Immature natural killer cell (primary cell): ENCODE measurements around the gene PCNP. TPM values are rescaled to one million over a fixed set of nuclear protein-coding genes. Genes with fewer than 3 reads are reported as not detected.
A peak's percentile ranks its signal among the peaks of the same experiment; 100 is the strongest.
"Not testable (repeated sequence)": the region's sequence is repeated elsewhere in the genome, so short reads cannot be mapped to it uniquely, and the experiment has no call there.

Experiments
- DNase-seq, 3 donors: peaks; one replicate each; pipeline ENCODE4 v3.0.0; 2022; ENCODE audit warnings: mixed read lengths in 1 of 3
- H3K27ac Mint-ChIP-seq, 6 donors: one replicate each; pipeline ENCODE4 v1.8.0; 2020; ENCODE audit warnings: mixed read lengths in 6 of 6, mild to moderate bottlenecking in 5 of 6, inconsistent platforms in 4 of 6, moderate library complexity in 3 of 6
- H3K27me3 Mint-ChIP-seq, 3 donors: one replicate each; pipeline ENCODE4 v1.8.0; 2020 to 2021; ENCODE audit warnings: low read depth in 3 of 3, mild to moderate bottlenecking in 3 of 3, mixed read lengths in 3 of 3, moderate library complexity in 3 of 3, inconsistent platforms in 1 of 3
- H3K36me3 Mint-ChIP-seq, 3 donors: one replicate each; pipeline ENCODE4 v1.8.0; 2020; ENCODE audit warnings: mixed read lengths in 3 of 3, inconsistent platforms in 2 of 3, mild to moderate bottlenecking in 2 of 3
- H3K4me1 Mint-ChIP-seq, 2 donors: one replicate each; pipeline ENCODE4 v1.8.0; 2020; ENCODE audit warnings: inconsistent platforms in 2 of 2, mild to moderate bottlenecking in 2 of 2, mixed read lengths in 2 of 2, moderate library complexity in 1 of 2
- H3K4me3 Mint-ChIP-seq, 5 donors: one replicate each; pipeline ENCODE4 v1.8.0; 2020; ENCODE audit warnings: mild to moderate bottlenecking in 5 of 5, mixed read lengths in 5 of 5, inconsistent platforms in 3 of 5, moderate library complexity in 3 of 5
- H3K9me3 Mint-ChIP-seq, 6 donors: one replicate each; pipeline ENCODE4 v1.8.0; 2020; ENCODE audit warnings: mild to moderate bottlenecking in 6 of 6, mixed read lengths in 6 of 6, inconsistent platforms in 4 of 6, moderate library complexity in 3 of 6
- polyA plus RNA-seq, 3 donors: library from polyadenylated mRNA; unstranded; fragments of 300-500 nt; fragmentation: Illumina TruSeq; gene quantifications; one replicate each; pipeline ENCODE4 v1.2.3, GENCODE V29; 2021

The PCNP gene
- polyA plus RNA-seq, 3 donors from 2014 or later: 113 to 167 (median 123) TPM

DNA sequence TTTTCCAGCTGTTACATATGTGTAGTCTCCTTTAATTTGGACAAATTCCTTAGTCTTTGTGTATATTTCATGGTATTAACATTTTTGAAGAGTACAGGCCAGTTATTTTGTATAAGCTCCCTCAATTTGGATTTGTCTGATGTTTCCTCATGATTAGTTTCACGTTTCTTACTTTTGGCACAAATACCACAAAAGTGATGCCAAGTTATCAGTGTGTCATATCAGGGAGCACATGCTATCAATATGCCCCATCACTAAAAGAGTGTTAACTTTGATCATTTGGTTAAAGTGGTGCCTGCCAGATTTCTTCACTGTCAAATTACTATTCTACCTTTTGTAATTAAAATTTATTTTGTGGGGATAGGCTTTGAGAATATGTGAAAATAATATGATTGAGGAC, 14.6 kb downstream of the PCNP start:
- Mint-ChIP-seq H3K27ac (peak overlapping the region in 2 of 6 donors; percentile 13 to 40), H3K36me3 (peaks cover 0 to 22% (median 9%) of the 10 kb centered on the region in 3 donors), H3K4me3 (no peak overlapping the region), H3K9me3 (no peaks in the 10 kb centered on the region), H3K4me1 (peaks cover 9 to 50% of the 10 kb centered on the region in 2 donors), H3K27me3 (no peaks in the 10 kb centered on the region)
- no peak for DNase-seq

DNA sequence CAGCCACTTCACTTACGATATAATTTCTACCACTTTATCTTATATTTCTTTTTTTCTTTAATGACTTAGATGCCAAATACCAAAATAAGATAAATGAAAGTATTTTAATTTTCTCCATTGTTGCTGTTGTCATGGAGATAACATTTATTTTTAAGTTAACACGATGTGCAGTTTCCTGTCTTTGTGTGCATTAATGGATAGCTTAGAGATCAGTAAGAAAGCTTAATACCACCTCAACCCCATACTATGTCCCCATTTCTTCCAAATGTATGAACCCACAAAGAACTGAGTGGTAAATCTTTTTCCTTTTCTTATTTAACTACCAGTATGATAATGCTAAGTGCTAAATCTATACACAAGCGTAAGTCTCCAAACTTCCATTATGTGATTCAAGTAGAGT, 17.1 kb downstream of the PCNP start:
- Mint-ChIP-seq H3K9me3 (no peaks in the 10 kb centered on the region), H3K4me3 (no peak overlapping the region), H3K4me1 (peaks cover 6 to 40% of the 10 kb centered on the region in 2 donors), H3K27me3 (no peaks in the 10 kb centered on the region), H3K27ac (peak overlapping the region in 5 of 6 donors; percentile 5 to 77 (median 55)), H3K36me3 (peaks cover 0 to 22% (median 12%) of the 10 kb centered on the region in 3 donors)
- DNase-seq: no peak

DNA sequence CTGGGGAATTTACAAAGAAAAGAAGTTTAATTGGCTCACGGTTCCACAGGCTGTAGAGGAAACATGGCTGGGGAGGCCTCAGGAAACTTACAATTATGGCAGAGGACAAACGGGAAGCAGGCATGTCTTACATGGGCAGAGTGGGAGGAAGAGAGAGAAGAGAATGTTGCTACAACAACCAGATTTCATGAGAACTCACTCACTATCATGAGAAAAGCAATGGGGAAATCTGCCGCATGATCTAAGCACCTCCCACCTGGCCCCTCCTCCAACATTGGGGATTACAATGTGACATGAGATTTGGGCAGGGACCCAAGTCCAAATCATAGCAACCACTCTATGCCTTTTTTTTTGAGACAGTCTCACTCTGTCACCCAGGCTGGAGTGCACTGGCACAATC, 28.8 kb downstream of the PCNP start:
- H3K27me3 Mint-ChIP-seq: peaks cover 0 to 1% (median 0%) of the 10 kb centered on the region in 3 donors
- no peak for DNase-seq

DNA sequence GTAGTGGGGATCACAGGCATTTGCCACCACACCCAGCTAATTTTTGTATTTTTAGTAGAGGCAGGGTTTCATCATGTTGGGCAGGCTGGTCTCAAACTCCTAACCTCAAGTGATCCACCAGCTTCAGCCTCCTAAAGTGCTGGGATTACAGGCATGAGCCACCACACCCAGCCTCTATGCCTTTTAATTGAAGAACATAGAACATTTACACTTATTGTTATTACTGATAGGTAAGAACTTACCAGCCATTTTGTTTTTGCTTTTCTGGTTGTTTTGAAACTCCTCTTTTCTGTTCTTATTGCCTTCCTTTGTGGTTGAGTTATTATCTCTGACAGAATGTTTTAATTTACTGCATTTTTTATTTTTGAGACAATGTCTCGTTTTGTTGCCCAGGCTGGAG, 29.2 kb downstream of the PCNP start:
- H3K4me1 Mint-ChIP-seq: no peaks in the 10 kb centered on the region
- no peak for DNase-seq
- H3K27me3 Mint-ChIP-seq: peaks cover 0 to 1% (median 0%) of the 10 kb centered on the region in 3 donors
- no peak overlapping the region for H3K27ac Mint-ChIP-seq
- peaks cover 0 to 3% (median 0%) of the 10 kb centered on the region in 3 donors for H3K36me3 Mint-ChIP-seq
- H3K4me3 Mint-ChIP-seq: no peak overlapping the region
- H3K9me3 Mint-ChIP-seq: no peaks in the 10 kb centered on the region

More for the DNA sequence above, 28.8 kb downstream of the PCNP start:
- H3K36me3 Mint-ChIP-seq: peaks cover 0 to 3% (median 0%) of the 10 kb centered on the region in 3 donors
- no peak overlapping the region for H3K27ac Mint-ChIP-seq
- H3K4me1 Mint-ChIP-seq: no peaks in the 10 kb centered on the region
- H3K9me3 Mint-ChIP-seq: no peaks in the 10 kb centered on the region
- no peak overlapping the region for H3K4me3 Mint-ChIP-seq

DNA sequence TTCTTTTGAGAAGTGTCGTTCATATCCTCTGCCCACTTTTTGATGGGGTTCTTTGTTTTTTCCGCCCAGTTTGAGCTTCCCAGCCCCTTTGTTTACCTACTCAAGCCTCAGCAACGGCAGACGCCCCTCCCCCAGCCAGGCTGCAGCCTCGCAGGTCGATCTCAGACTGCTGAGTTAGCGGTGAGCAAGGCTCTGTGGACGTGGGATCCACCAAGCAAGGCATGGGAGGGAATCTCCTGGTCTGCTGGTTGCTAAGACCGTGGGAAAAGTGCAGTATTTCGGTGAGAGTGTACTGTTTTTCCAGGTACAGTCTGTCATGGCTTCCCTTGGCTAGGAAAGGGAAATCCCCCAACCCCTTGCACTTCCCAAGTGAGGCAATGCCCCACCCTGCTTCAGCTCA, 31.4 kb downstream of the PCNP start:
- not testable (repeated sequence) for H3K27me3 Mint-ChIP-seq, H3K4me1 Mint-ChIP-seq, DNase-seq, H3K4me3 Mint-ChIP-seq, H3K36me3 Mint-ChIP-seq, H3K9me3 Mint-ChIP-seq, H3K27ac Mint-ChIP-seq

DNA sequence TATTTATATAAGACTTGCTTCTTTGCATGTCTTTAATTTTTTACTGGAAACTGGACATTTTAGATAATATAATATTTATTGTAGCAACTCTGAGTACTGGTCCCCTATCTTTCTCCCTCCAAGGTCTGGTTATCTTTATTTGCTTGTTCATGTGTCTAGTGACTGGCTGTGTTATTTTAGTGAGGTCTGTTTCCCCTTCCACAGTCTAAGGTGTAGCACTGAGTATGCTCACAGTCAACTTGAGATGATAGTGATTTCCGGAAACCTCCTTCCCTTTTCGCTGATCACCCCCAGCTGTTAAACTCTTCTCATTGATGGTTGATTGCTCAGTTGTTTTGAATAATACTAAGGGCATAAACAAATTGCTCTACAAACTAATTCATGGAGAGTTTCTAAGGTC, 37.0 kb downstream of the PCNP start:
- no peaks in the 10 kb centered on the region for H3K9me3 Mint-ChIP-seq
- H3K4me3 Mint-ChIP-seq: no peak overlapping the region
- H3K27ac Mint-ChIP-seq: no peak overlapping the region
- no peak for DNase-seq
- no peaks in the 10 kb centered on the region for H3K4me1 Mint-ChIP-seq
- H3K27me3 Mint-ChIP-seq: peaks cover 0 to 1% (median 0%) of the 10 kb centered on the region in 3 donors
- no peaks in the 10 kb centered on the region for H3K36me3 Mint-ChIP-seq

DNA sequence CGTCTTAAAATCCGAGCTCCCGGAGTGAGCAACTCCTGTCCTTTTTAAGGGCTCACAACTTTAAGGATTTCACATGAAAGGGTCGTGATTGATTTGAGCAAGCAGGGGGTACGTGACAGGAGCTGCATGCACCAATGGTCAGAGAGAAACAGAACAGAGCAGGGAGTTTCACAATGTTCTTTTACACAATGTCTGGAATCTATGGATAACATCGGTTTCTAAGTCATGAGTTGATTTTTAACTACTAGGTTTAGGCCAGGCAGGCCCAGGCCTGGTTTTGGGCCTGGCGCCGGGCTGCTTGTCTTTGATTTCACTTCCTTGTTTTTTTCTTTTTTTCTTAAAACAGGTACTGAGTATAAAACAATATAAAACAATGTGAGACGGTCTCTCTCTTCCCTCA, 39.0 kb downstream of the PCNP start:
- H3K9me3 Mint-ChIP-seq, H3K4me3 Mint-ChIP-seq, DNase-seq, H3K36me3 Mint-ChIP-seq, H3K4me1 Mint-ChIP-seq, H3K27me3 Mint-ChIP-seq: not testable (repeated sequence)
- peak overlapping the region in 1 of 6 donors; percentile 64 for H3K27ac Mint-ChIP-seq

DNA sequence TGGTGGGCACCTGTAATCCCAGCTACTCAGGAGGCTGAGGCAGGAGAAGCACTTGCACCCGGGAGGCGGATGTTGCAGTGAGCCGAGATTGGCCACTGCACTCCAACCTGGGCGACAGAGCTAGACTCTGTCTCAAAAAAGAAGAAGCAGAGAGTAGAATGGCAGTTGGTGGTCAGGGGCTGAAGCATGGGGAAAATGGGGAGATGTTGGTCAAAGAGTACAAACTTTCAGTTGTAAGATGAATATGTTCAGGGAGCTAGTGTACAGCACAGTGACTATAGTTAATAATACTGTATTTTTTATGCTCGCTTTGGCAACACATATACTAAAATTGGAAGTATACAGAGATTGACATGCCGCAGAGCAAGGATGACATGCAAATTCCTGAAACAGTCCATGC, 41.5 kb downstream of the PCNP start:
- Mint-ChIP-seq H3K4me3 (no peak overlapping the region), H3K4me1 (no peaks in the 10 kb centered on the region), H3K36me3 (no peaks in the 10 kb centered on the region), H3K27ac (no peak overlapping the region), H3K27me3 (no peaks in the 10 kb centered on the region), H3K9me3 (no peaks in the 10 kb centered on the region)
- no peak for DNase-seq

DNA sequence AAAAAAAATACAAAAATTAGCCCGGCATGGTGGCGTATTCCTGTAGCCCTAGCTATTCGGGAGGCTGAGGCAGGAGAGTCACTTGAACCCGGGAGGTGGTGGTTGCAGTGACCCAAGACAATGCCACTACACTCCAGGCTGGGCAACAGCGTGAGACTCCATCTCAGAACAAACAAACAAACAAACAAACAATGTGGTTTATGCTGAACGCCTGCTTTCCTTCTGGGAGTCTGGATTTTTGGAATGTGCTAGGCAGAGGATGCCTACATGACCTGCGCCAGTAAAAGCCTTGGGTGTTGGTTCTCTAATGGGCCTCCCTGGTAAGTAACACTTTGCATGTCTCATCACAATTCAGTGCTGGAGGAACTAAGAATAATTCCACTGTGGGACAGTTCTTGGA, 43.5 kb downstream of the PCNP start:
- Mint-ChIP-seq H3K27ac (no peak overlapping the region), H3K27me3 (no peaks in the 10 kb centered on the region), H3K4me1 (no peaks in the 10 kb centered on the region)

DNA sequence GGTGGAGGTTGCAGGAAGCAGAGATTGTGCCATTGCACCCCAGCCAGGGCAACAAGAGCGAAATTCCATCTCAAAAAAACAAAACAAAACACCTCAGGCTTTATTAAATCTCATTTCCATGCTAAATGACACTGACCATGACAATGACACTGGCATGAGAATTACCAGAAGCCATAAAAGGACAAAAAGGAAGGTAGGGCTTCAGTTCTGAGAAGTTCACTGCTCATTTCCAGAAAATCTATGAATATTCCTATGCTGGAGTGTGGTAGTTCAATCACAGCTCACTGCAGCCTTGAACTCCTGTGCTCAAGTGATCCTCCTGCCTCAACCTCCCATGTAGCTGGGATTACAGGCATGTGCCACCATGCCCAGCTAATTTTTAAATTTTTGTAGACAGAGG, 44.7 kb downstream of the PCNP start:
- Mint-ChIP-seq H3K36me3 (no peaks in the 10 kb centered on the region), H3K27me3 (no peaks in the 10 kb centered on the region), H3K4me1 (no peaks in the 10 kb centered on the region), H3K9me3 (no peaks in the 10 kb centered on the region), H3K4me3 (no peak overlapping the region), H3K27ac (no peak overlapping the region)
- DNase-seq: no peak

More for the DNA sequence above, 43.5 kb downstream of the PCNP start:
- Mint-ChIP-seq H3K36me3 (no peaks in the 10 kb centered on the region), H3K9me3 (no peaks in the 10 kb centered on the region), H3K4me3 (no peak overlapping the region)
- DNase-seq: no peak

DNA sequence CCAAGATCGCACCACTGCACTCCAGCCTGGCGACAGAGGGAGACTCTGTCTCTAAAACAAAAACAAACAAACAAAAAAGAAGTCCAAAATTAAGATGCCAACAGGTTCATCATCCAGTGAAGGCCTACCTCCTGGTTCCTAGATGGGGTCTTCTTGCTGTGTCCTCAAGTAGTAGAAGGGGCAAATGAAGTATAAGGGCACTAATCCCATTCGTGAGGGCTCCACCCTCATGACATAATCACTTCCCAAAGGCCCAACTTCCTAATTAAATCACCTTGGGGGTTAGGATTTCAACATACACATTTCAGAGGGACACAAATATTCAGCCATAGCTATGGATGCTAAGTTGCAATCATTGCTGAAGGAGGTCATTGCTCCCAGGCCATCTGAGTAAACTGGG, 45.8 kb downstream of the PCNP start:
- Mint-ChIP-seq H3K27me3 (no peaks in the 10 kb centered on the region), H3K36me3 (peaks cover 0 to under 1% (median 0%) of the 10 kb centered on the region in 3 donors), H3K9me3 (no peaks in the 10 kb centered on the region), H3K27ac (no peak overlapping the region), H3K4me3 (no peak overlapping the region), H3K4me1 (no peaks in the 10 kb centered on the region)
- DNase-seq: no peak

DNA sequence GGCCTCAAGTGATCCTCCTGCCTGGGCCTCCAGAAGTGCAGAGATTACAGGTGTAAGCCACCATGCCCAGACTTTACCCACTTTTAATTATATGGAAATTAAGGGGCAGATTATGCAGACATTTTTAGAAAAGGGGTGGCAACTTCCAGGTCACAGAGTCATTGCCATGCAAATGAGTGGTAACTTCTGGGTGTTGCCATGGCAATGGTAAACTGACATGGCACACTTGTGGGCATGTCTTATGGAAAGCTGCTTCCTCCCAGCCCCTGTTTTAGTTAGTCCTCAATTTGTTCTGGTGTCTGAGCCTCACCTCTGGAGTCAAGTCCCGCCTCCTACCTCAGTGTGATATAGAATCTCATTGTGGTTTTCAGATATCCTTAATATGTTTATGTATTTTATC, 49.7 kb downstream of the PCNP start:
- Mint-ChIP-seq H3K9me3 (no peaks in the 10 kb centered on the region), H3K4me1 (no peaks in the 10 kb centered on the region), H3K27ac (no peak overlapping the region), H3K36me3 (peaks cover 0 to 5% (median 0%) of the 10 kb centered on the region in 3 donors), H3K4me3 (no peak overlapping the region), H3K27me3 (no peaks in the 10 kb centered on the region)
- DNase-seq: no peak

DNA sequence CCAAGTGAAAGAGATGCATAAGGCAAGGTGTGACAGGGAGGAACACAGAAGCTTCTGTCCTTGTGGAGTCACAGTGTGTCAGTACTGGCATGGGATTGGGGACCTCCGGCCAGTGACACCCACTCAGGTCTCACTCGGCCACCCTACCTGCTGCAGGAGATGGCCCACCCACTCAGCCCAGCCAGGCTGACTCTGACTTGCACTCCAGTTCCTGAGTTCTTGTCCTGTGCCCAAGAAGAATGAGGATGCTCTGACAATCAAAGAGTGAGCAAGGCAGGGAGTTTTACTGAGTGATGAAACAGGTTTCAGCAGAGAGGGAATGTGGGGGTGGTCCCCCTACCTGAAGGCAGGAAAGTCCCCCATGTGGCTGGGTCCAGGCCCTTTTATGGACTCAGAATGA, 50.9 kb downstream of the PCNP start:
- no peak overlapping the region for H3K4me3 Mint-ChIP-seq
- no peak for DNase-seq
- H3K4me1 Mint-ChIP-seq: no peaks in the 10 kb centered on the region
- H3K27ac Mint-ChIP-seq: no peak overlapping the region
- H3K36me3 Mint-ChIP-seq: peaks cover 0 to 5% (median 0%) of the 10 kb centered on the region in 3 donors
- H3K27me3 Mint-ChIP-seq: no peaks in the 10 kb centered on the region
- H3K9me3 Mint-ChIP-seq: no peaks in the 10 kb centered on the region

DNA sequence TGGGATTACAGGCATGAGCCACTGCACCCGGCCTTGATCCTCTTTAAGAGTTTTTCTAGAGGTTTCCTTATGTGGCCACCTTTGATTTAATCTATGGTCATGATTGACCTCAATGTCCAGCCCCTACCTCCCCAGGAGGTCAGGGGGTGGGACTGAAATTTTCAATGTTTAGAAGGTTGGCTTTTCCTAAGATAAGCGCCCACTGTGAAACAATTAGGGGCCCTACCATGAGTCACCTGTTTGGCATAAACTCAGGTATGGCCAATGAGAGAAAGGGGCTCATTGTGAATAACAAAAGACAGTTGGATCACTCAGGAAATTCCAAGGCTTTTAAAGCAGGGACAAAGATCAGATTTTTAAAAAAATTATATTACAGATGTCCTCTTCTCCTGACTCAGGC, 51.9 kb downstream of the PCNP start:
- Mint-ChIP-seq H3K4me3 (no peak overlapping the region), H3K27ac (no peak overlapping the region), H3K4me1 (no peaks in the 10 kb centered on the region), H3K27me3 (no peaks in the 10 kb centered on the region), H3K9me3 (no peaks in the 10 kb centered on the region), H3K36me3 (peaks cover 0 to 5% (median 0%) of the 10 kb centered on the region in 3 donors)
- DNase-seq: no peak

DNA sequence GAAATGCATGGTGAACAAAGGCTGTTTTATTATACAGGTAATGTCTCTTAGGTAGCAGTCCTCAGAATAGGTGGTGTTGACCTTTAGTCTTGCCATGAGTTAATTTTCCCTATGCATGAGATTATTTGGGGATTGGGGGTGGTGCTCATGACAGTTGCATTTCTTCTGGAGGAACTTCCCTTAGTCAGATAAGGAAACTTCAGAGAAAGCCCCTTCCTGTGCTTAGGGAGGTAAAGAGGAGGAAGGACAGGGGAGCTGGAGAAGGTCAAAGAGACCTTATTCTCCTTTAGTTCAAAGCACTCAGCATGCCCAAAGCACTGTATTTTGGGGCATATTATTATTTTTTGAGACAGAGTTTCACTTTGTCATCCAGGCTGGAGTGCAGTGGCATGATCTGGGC, 55.2 kb downstream of the PCNP start:
- H3K4me1 Mint-ChIP-seq: no peaks in the 10 kb centered on the region
- no peak overlapping the region for H3K27ac Mint-ChIP-seq
- peaks cover 0 to 5% (median 0%) of the 10 kb centered on the region in 3 donors for H3K36me3 Mint-ChIP-seq
- no peak for DNase-seq
- no peak overlapping the region for H3K4me3 Mint-ChIP-seq
- H3K9me3 Mint-ChIP-seq: no peaks in the 10 kb centered on the region
- no peaks in the 10 kb centered on the region for H3K27me3 Mint-ChIP-seq
